Measurements from ENCODE around the gene DRC1. TPM values are rescaled to one million over a fixed set of nuclear protein-coding genes. Genes with fewer than 3 reads are reported as not detected.

DRC1 gene
- total RNA-seq, 2 experiments from 2014 or later: not detected

DNA sequence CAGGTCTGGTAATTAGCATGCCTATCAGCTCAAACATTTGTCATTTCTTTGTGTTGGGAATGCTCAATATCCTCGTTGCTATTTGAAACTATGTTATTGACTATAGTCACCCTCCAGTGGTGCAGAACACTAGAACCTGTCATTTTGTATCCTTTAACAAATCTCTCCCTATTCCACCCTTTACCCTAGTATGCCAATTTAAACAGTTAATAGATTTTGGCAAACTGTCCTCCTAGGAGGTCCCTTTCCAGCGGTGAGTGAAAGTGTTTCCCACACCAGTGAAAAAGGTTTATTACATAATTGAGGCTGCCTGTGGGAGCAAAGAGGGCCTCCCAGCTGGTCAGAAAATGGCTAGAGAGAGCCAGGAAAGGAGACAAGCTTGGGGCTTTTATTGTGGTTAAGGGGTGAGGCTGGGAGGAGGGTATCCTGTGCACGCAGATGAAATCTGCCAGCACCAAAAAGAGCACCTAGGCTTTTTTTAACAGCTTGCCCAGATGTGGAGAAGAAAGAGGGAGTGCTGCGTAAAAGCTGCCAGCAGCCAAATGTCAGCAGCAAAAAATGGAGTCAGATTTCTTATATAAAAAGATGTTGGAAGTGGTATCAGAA is 1.8 kb upstream of the DRC1 start:
- ChIA-PET CTCF (ENCODE audit: unreplicated experiment) (no interaction called here), POLR2A (no interaction called here)
- intact Hi-C loops (cut with micrococcal nuclease; ENCODE audit: unreplicated experiment): no loop called here

DNA sequence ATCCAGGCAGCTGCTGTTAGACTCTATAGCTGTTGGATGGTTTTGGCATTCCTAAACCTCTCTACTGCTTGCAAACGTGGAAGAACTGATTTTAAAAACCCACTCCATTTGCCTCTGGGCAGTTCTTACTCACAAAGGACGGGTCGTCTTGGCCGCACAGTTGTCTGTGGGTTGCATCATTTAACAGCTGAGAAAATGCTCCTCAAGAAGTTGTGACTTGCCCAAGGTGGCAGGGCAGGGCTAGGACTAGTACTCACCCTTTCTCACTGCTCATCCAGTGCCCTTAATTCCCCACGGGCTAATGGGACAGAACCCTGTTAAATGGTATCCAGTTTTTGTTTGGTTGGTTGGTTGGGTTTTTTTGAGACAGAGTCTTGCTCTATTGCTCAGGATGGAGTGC is 997 bp upstream of the DRC1 start:
- ChIA-PET POLR2A (no interaction called here), CTCF (ENCODE audit: unreplicated experiment) (no interaction called here)
- BruUV-seq (replicated peaks): no TSS peak
- Histone ChIP-seq H3K79me2 (ENCODE audit: insufficient read depth, low read depth, low read length) (no peaks in the 10 kb centered on the region), H3K36me3 (ENCODE audit: insufficient read depth, low read length) (no peaks in the 10 kb centered on the region; the same call in 1 of the 2 replicates), H3K9me3 (ENCODE audit: low read length) (no peaks in the 10 kb centered on the region), H3K4me1 (ENCODE audit: insufficient read depth, low read length, poor library complexity, severe bottlenecking) (no peaks in the 10 kb centered on the region), H2AFZ (ENCODE audit: low read length) (no peak overlapping the region), H3K4me2 (ENCODE audit: low read length) (no peak overlapping the region), H3K27ac (ENCODE audit: low read depth, low read length, poor library complexity, severe bottlenecking) (no peak overlapping the region), H3K9me2 (ENCODE audit: insufficient read depth, low read length) (no peaks in the 10 kb centered on the region), H4K20me1 (ENCODE audit: insufficient read depth, low read length) (no peaks in the 10 kb centered on the region), H3K4me3 (ENCODE audit: low read depth, low read length, poor library complexity, severe bottlenecking) (no peak overlapping the region)
- no peak for TF ChIP-seq EZH2phosphoT487 (IDR thresholded peaks at IDR 0.05; ENCODE audit: borderline replicate concordance, low read depth, low read length)
- TF ChIP-seq CTCF (conservative IDR thresholded peaks at IDR 0.05; ENCODE audit: low read length): no peak
- no peak for DNase-seq (ENCODE audit: low spot score)
- intact Hi-C loops (cut with micrococcal nuclease; ENCODE audit: unreplicated experiment): no loop called here

More for the DNA sequence above, 1.8 kb upstream of the DRC1 start:
- DNase-seq (ENCODE audit: low spot score): no peak
- Histone ChIP-seq H3K27ac (ENCODE audit: low read depth, low read length, poor library complexity, severe bottlenecking) (no peak overlapping the region), H3K79me2 (ENCODE audit: insufficient read depth, low read depth, low read length) (no peaks in the 10 kb centered on the region), H3K4me3 (ENCODE audit: low read depth, low read length, poor library complexity, severe bottlenecking) (no peak overlapping the region), H3K9me3 (ENCODE audit: low read length) (no peaks in the 10 kb centered on the region), H3K4me1 (ENCODE audit: insufficient read depth, low read length, poor library complexity, severe bottlenecking) (no peaks in the 10 kb centered on the region), H3K4me2 (ENCODE audit: low read length) (no peak overlapping the region), H3K36me3 (ENCODE audit: insufficient read depth, low read length) (peaks cover 6% of the 10 kb centered on the region; the same call in 1 of the 2 replicates), H3K9me2 (ENCODE audit: insufficient read depth, low read length) (no peaks in the 10 kb centered on the region), H4K20me1 (ENCODE audit: insufficient read depth, low read length) (no peaks in the 10 kb centered on the region), H2AFZ (ENCODE audit: low read length) (no peak overlapping the region)
- no peak for TF ChIP-seq CTCF (conservative IDR thresholded peaks at IDR 0.05; ENCODE audit: low read length)
- no peak for TF ChIP-seq EZH2phosphoT487 (IDR thresholded peaks at IDR 0.05; ENCODE audit: borderline replicate concordance, low read depth, low read length)
- no TSS peak for BruUV-seq (replicated peaks)

GRCh38 chr2:26407526-26407925 is 5.8 kb downstream of the DRC1 start:
- intact Hi-C loops (cut with micrococcal nuclease; ENCODE audit: unreplicated experiment): no loop called here
- BruUV-seq (replicated peaks): no TSS peak

More at GRCh38 chr2:26407526-26407925, 5.8 kb downstream of the DRC1 start:
- H2AFZ ChIP-seq (ENCODE audit: low read length): no peak overlapping the region
- no peak for TF ChIP-seq EZH2phosphoT487 (IDR thresholded peaks at IDR 0.05; ENCODE audit: borderline replicate concordance, low read depth, low read length)
- H3K4me2 ChIP-seq (ENCODE audit: low read length): no peak overlapping the region
- no peaks in the 10 kb centered on the region for H3K9me2 ChIP-seq (ENCODE audit: insufficient read depth, low read length)
- no peaks in the 10 kb centered on the region for H4K20me1 ChIP-seq (ENCODE audit: insufficient read depth, low read length)
- POLR2A ChIA-PET: interaction anchor here (0.6 kb wide), 1 partner anchor 706 kb away, joined by 7 read pairs; no protein-coding TSS in a partner anchor
- no peaks in the 10 kb centered on the region for H3K9me3 ChIP-seq (ENCODE audit: low read length)
- H3K36me3 ChIP-seq (ENCODE audit: insufficient read depth, low read length): no peaks in the 10 kb centered on the region
- H3K27ac ChIP-seq (ENCODE audit: low read depth, low read length, poor library complexity, severe bottlenecking): no peak overlapping the region
- CTCF ChIA-PET (ENCODE audit: unreplicated experiment): no interaction called here
- no peak for DNase-seq (ENCODE audit: low spot score)
- H3K4me1 ChIP-seq (ENCODE audit: insufficient read depth, low read length, poor library complexity, severe bottlenecking): no peaks in the 10 kb centered on the region
- no peaks in the 10 kb centered on the region for H3K79me2 ChIP-seq (ENCODE audit: insufficient read depth, low read depth, low read length)
- no peak overlapping the region for H3K4me3 ChIP-seq (ENCODE audit: low read depth, low read length, poor library complexity, severe bottlenecking)
